ENCODE results near the gene POU2F3. TPM values are rescaled to one million over a fixed set of nuclear protein-coding genes. Genes with fewer than 3 reads are reported as not detected.

Gene POU2F3
- total RNA-seq, 6 experiments from 2014 or later = not detected

GRCh38 chr11:120307476-120307875 is 67.5 kb downstream of the POU2F3 start:
- DNase-seq = no peak
- no peaks in the 10 kb centered on the region for H3K36me3 Mint-ChIP-seq (ENCODE audit: low read depth)
- no peak for TF ChIP-seq CTCF (IDR thresholded peaks at IDR 0.05)
- H3K27ac Mint-ChIP-seq = no peak overlapping the region
- no peaks in the 10 kb centered on the region for H3K9me3 Mint-ChIP-seq
- peaks cover 29% of the 10 kb centered on the region for H3K4me1 Mint-ChIP-seq (ENCODE audit: low read depth)
- H3K27me3 Mint-ChIP-seq (ENCODE audit: insufficient read depth) = peaks cover 2% of the 10 kb centered on the region; the same call in 1 of the 2 replicates
- H3K4me3 Mint-ChIP-seq = no peak overlapping the region

GRCh38 chr11:120308081-120308480 is 68.1 kb downstream of the POU2F3 start:
- peaks cover 29% of the 10 kb centered on the region for H3K4me1 Mint-ChIP-seq (ENCODE audit: low read depth)
- peaks cover 1% of the 10 kb centered on the region; the same call in 1 of the 2 replicates for H3K27me3 Mint-ChIP-seq (ENCODE audit: insufficient read depth)
- no peak overlapping the region for H3K4me3 Mint-ChIP-seq
- H3K36me3 Mint-ChIP-seq (ENCODE audit: low read depth) = no peaks in the 10 kb centered on the region
- no peak for DNase-seq
- TF ChIP-seq CTCF (IDR thresholded peaks at IDR 0.05) = no peak
- no peaks in the 10 kb centered on the region for H3K9me3 Mint-ChIP-seq
- H3K27ac Mint-ChIP-seq = no peak overlapping the region

GRCh38 chr11:120310870-120311269 is 70.9 kb downstream of the POU2F3 start:
- Mint-ChIP-seq H3K4me3 (no peak overlapping the region), H3K9me3 (no peaks in the 10 kb centered on the region), H3K27ac (no peak overlapping the region), H3K4me1 (ENCODE audit: low read depth) (peaks cover 12% of the 10 kb centered on the region), H3K27me3 (ENCODE audit: insufficient read depth) (peaks cover 7% of the 10 kb centered on the region; the same call in 1 of the 2 replicates), H3K36me3 (ENCODE audit: low read depth) (no peaks in the 10 kb centered on the region)
- TF ChIP-seq CTCF (IDR thresholded peaks at IDR 0.05) = no peak
- DNase-seq = no peak

GRCh38 chr11:120314861-120315260 is 74.9 kb downstream of the POU2F3 start:
- DNase-seq = no peak
- H3K36me3 Mint-ChIP-seq (ENCODE audit: low read depth) = no peaks in the 10 kb centered on the region
- H3K27me3 Mint-ChIP-seq (ENCODE audit: insufficient read depth) = peaks cover 6% of the 10 kb centered on the region
- TF ChIP-seq CTCF (IDR thresholded peaks at IDR 0.05) = no peak
- no peak overlapping the region for H3K27ac Mint-ChIP-seq
- H3K4me3 Mint-ChIP-seq = no peak overlapping the region
- H3K9me3 Mint-ChIP-seq = no peaks in the 10 kb centered on the region
- peaks cover 7% of the 10 kb centered on the region for H3K4me1 Mint-ChIP-seq (ENCODE audit: low read depth)

GRCh38 chr11:120316880-120317688 is 77.1 kb downstream of the POU2F3 start:
- TF ChIP-seq CTCF (IDR thresholded peaks at IDR 0.05) = no peak
- Mint-ChIP-seq H3K36me3 (ENCODE audit: low read depth) (no peaks in the 10 kb centered on the region), H3K4me3 (no peak overlapping the region), H3K27ac (no peak overlapping the region), H3K27me3 (ENCODE audit: insufficient read depth) (peaks cover 6% of the 10 kb centered on the region), H3K9me3 (no peaks in the 10 kb centered on the region), H3K4me1 (ENCODE audit: low read depth) (peaks cover 7% of the 10 kb centered on the region)
- no peak for DNase-seq
